GM12878 (cell line): ENCODE results near the gene SYNPR.

Source experiments
- CHD2 ChIP-seq: IDR thresholded peaks from 2 replicates; pipeline ENCODE4 v1.6.1; 2011; ENCODE audit warnings: low read depth, low read length, improper control_type of control experiment, borderline replicate concordance
- CTCF ChIP-seq, 3 experiments: IDR thresholded peaks in 2 of 3; conservative IDR thresholded peaks in 1 of 3; 2 replicates each; pipeline ENCODE4 v1.5.1; 2011; ENCODE audit warnings: low read depth in 3 of 3, low read length in 3 of 3, mild to moderate bottlenecking in 3 of 3, control low read depth in 2 of 3, moderate library complexity in 2 of 3, inconsistent platforms in 1 of 3, mixed read lengths in 1 of 3; ENCODE audit not compliant: control insufficient read depth in 2 of 3, insufficient read depth in 1 of 3; ENCODE audit errors: extremely low read depth in 1 of 3
- POLR2A ChIP-seq: IDR thresholded peaks from 2 replicates; pipeline ENCODE4 v1.6.1; 2011; ENCODE audit warnings: low read depth, mild to moderate bottlenecking, low read length
- POLR2AphosphoS5 ChIP-seq: IDR thresholded peaks from 2 replicates; pipeline ENCODE4 v1.6.1; 2011; ENCODE audit warnings: mild to moderate bottlenecking, low read length, inconsistent platforms
- SMC3 ChIP-seq: IDR thresholded peaks from 2 replicates; pipeline ENCODE4 v1.6.1; 2011; ENCODE audit warnings: low read length, improper control_type of control experiment, borderline replicate concordance
- SREBF2 ChIP-seq: IDR thresholded peaks from 2 replicates; pipeline ENCODE4 v1.6.1; 2012; ENCODE audit warnings: mild to moderate bottlenecking, low read length

- no peak for TF ChIP-seq CTCF (IDR thresholded peaks at IDR 0.05 in 2 of 3, conservative IDR thresholded peaks at IDR 0.05 in 1 of 3; ENCODE audit: control insufficient read depth in 2 of 3, extremely low read depth in 1 of 3, insufficient read depth in 1 of 3, low read depth in 3 of 3, low read length in 3 of 3)
- TF ChIP-seq SREBF2: no peak
- no peak for TF ChIP-seq POLR2AphosphoS5
- TF ChIP-seq SMC3: no peak
- TF ChIP-seq POLR2A: no peak
- TF ChIP-seq CHD2: no peak
These were observed 199.5 kb downstream of the SYNPR start for GRCh38 chr3:63477494-63478129.
